NCI-H524 (cell line): ENCODE results near the gene MCC.

ENCODE experiments used
- DNase-seq, 2 experiments: peaks; one replicate each; lab custom pipeline; 2025; lab: John Stamatoyannopoulos, UW

The MCC gene

DNA sequence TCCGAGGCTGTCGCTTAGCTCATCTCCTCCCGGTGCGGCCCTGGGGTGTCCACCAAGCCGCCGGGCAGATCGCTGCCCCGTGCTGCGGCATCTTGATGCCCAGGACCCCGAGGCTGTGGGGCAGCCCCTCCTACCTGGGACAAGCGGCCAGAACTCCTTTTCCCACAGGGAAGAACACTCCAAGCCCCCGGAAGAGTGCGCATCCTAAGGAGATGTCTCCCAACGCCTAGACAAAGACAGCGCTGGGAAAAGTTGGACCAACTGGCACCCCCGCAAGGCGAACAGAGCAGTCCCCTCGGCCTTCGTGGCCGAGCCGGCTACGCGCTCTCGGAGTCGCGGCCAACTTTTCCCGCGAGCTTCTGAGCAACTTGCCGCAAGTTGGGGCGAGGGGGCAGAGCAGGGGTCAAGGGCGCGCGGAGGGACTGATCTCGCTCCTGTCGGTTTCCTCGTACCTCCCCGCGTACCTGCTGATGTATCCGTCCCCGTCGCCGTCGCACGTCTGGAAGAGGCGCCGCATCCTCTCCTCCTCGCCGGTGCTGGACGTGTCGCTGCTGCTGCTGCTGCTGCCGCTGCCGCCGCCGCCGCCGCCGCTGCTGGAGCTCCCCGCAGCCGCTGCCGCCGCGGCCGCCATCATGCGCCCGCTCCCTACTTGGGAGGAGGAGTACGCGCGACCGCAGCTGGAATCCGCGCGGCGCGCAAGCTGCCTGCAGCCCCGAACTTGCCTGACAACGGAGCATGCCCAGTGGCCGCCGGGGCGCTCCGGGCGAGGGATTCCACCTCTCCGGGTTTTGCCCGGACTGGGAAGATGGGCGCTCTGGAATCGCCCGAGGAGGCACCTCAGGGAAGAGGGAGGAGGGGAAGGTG is at the start of gene MCC:
Gene MCC (minus strand): TSS at position 673 of the 864 bp plus-strand sequence.
- DNase-seq = peak; percentile 82 to 88

DNA sequence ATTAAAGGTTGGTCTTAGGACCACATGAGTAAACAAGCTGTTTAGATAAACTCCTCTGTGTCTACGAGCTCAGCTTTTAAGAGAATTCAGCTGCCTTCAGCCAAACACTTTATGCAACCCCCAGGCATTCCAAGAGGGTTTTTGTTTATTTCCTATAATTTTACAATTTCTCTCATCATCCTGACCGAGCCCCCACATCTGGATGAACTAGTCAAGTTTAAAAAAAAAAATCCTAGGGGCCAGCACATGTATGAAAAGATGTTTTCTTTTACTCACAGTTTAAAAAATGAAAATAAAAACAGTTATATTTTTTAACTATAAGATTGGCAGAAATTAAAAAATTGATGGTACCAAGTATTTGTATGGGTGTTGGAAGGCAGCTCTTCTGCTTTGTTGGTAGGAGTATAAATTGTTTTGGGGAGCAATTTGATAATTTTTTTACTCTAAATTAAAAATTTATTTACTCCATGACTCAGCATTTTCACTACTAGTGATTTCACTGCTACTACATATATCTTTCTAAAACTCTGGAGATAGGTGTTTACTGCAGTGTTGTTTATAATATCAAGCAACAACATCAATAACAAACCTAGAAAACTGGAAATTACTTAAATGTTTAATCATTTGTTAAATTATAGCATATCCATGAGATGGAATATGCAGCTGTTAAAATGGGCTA is 43.4 kb upstream of the MCC start:
- no peak for DNase-seq

DNA sequence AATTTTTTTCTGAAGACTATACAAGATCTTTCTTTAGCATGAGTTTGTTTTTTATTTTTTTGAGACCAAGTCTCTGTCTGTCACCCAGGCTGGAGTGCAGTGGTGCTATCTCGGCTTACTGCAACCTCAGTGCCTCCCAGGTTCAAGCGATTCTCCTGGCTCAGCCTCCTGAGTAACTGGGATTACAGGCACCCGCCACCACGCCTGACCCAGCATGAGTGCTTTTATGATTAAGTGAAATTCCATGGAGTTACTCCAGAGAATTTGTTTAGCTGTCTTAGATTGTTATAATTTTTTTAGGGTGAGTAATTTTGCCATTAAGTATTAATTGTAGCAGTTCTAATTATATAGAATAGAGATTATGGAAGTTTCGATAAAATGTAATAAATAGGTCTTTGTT is 39.5 kb upstream of the MCC start:
- no peak for DNase-seq

DNA sequence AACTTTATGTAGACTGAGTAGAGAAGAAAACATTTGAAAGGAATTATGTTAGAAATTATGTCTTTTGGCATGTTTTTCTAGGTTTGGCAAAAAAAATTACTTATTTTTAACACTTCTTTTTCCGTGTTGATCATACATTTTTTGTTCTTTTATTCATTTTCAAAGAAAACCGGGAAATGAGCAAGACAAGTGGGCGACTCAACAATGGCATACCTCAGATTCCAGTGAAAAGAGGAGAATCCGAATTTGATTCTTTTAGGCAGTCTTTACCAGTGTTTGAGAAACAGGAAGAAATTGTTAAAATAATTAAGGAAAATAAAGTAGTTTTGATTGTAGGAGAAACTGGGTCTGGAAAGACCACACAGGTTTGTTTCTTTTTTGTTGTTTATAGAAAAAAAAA is 38.2 kb upstream of the MCC start:
- no peak for DNase-seq

DNA sequence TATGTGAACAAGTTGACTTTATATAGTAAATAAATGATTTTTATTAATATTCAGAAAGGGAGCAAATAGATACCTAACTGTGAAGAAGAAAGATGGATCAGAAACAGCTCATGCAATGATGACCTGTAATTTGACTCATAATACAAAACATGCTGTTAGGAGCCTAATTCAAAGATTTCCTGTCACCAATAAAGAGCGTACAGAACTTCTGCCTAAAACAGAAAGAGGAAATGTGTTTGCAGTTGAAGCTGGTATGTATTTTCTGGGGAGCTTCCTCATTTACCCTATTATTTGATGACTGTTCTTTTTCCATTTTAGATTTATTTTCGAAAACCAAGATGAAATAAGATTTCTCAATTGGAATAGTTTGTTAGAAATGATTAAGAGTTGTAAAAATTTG is 36.7 kb upstream of the MCC start:
- DNase-seq = no peak

- no peak for DNase-seq
Measured at GRCh38 chr5:113523168-113523567, 34.9 kb upstream of the MCC start.

DNA sequence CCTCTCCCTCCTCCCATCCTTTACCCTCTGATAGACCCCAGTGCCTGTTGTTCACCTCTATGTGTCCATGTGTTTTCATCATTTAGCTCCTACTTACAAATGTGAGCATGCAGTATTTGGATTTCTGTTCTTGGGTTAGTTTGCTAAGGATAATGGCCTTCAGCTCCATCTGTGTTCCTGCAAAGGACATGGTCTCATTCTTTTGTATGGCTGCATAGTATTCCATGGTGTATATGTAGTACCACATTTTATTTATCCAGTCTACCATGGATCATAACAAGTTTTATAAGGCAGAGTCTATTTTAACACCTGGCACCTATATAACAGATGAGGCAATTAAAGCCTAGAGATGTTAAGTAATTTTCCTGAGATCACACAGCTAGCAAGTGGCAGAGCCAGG is 32.6 kb upstream of the MCC start:
- no peak for DNase-seq

DNA sequence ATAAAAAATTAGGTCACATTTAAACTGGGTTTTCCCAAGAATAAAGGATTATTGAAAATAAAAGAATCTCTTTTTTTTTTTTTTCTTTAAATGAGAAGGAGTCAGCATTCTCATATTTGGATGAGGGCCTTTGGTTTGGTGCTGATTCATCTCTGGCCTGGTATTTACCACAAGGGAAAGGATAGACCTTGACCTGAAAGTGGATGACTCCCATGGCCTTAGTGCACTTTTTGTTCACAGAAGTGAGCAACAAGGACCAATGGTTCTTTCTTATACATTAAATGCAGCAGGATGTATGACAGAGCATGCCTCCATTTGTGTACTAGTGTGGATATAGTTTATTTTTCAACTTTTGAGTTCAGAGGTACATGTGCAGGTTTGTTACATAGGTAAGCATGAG is 32.2 kb upstream of the MCC start:
- no peak for DNase-seq

DNA sequence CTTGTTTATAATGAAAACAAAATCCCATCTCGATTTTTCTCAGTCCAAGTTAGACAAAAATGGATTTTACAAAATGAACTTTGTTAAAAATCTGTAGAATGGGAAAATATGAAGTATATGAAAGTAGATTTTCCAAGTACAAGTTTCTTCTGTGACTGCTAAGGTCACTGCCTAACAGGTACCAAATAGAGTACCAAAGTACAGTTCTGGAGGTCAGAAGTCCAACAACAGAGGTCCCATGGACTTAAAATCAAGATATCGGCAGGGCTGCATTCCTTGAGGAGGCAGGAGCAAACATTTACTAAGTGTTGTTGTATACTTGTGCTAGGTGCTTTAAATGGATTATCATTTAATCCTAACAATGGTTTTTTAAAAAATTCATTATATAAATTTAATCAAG is 31.2 kb upstream of the MCC start:
- no peak for DNase-seq

DNA sequence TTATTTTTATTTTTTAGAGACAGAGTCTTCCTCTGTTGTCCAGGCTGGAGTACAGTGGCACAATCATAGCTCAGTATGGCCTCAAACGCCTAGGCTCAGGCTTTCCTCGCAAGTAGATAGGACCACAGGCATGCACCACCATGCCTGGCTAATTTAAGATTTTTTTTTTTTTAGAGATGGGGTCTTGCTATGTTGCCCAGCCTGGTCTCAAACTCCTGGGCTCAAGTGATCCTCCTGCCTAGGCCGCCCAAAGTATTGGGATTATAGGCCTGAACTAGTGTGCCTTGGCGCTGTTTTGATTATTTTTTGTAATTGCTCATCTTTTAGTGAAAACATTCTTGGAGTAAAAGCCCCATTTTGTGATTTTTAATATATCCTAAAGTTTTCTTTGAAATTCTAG is 30.6 kb upstream of the MCC start:
- DNase-seq = no peak

DNA sequence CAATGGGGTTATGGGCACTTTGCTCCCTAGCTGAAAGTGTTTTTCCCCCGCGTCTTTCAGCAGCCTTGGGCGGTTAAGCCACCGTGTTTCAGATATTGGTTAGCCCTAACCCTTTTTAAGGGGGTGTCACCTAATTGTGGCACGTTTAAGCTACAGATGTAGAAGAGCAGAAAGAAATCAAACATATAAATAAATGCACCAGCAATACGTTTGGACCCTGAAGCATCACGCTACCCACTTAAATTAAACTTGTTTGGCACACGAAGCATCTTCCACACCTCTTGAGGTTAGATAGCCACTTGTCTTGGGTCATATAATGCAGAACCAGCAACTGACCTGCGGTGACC is 26.0 kb upstream of the MCC start:
- no peak for DNase-seq

DNA sequence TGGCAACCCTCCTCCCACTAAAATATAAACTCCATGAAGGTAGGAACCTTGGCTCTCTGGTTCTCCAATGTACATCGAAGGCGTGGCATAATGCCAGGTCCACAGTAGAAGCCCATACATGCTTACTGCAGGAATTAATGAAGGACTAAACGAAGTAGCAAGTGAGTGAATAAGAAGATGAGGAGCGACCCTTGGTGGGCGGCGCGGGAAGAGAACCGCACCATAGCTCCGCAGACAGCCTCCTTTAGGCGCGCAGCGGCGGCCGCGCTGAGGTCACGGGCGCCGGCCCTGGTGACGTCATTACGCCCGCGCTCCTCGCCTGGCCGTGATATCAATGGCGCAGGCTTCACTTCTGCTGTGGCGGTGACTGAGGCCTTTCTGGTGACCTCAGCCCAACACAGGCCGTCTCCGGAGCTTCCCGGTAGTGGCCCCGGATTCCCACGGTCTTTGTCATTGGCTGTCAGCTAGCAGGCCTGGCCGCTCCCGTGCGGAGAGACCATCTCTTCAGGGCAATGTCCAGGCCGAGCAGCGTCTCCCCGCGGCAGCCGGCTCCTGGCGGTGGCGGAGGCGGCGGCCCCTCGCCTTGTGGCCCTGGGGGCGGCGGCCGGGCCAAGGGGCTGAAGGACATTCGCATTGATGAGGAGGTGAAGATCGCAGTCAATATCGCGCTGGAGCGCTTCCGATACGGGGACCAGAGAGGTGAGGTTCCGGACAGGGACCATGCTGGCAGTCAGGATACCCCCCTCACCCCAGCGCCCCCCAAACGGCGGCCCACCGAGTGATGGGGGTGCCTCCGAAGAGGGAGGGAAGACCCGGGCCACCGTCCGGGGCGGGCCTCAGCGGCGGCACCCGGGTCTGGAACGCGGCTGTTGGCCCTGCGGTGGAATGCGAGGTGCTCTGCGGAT is 25.4 kb upstream of the MCC start, which contains the start of gene YTHDC2:
Gene YTHDC2 (plus strand): TSS at position 311 of the 905 bp plus-strand sequence. CDS start 202 bp downstream, at position 513.
- DNase-seq = peak; percentile 65 to 89

DNA sequence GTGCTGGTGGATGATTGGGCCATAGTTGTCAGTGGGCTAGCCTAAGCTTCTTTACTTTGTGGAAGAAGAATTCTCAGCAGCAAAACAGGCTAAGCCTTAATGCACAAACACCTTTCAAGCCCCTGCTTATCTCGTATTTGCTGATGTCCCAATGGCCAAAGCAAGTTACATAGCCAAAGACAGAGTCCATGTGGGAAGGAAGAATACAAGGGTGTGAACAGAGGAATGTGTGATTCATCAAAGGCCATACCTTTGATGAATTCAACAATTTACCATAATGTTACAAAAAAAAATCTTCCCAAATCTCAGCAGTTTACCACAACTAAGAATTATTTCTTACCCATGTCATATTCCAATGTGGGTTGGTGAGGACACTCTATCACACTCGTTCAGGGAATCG is 24.1 kb upstream of the MCC start:
- no peak for DNase-seq

DNA sequence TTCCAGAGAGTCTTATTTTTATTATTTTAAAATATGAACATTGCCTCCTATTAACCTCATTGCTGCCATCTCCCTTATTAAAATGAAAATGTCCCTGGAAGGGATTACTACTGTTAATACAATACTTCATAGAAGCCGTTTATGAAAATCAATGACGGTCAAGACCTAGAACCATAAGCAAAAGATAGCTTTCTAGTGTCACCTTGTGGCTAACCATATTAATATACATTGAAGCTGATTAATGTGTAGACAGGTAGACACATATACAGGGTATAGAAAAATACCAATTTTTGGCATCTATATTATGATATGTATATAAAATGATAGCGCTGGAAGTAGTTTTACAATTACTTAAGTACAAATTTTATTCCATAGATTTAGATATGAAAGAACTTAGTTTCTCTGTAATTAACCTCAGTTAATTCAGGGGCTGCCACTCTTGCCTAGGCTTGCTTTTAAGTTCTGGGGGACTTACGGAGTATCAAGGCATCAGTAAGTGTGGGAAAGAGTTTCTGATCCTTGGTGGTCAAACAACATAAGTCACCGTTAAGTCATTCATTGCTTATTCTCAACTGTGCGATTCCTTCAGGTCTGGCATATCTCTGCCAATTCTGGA is 22.7 kb upstream of the MCC start:
- DNase-seq = peak; percentile 43 to 84

- no peak for DNase-seq
Measured at GRCh38 chr5:113508756-113509155, 20.5 kb upstream of the MCC start.

- DNase-seq = no peak
Measured at GRCh38 chr5:113507601-113508000, 19.3 kb upstream of the MCC start.

- DNase-seq = no peak
Measured at GRCh38 chr5:113505181-113505580, 16.9 kb upstream of the MCC start.

GRCh38 chr5:113503146-113503545 is 14.9 kb upstream of the MCC start:
- DNase-seq = no peak

- DNase-seq = no peak
Measured at GRCh38 chr5:113502073-113502472, 13.8 kb upstream of the MCC start.

DNA sequence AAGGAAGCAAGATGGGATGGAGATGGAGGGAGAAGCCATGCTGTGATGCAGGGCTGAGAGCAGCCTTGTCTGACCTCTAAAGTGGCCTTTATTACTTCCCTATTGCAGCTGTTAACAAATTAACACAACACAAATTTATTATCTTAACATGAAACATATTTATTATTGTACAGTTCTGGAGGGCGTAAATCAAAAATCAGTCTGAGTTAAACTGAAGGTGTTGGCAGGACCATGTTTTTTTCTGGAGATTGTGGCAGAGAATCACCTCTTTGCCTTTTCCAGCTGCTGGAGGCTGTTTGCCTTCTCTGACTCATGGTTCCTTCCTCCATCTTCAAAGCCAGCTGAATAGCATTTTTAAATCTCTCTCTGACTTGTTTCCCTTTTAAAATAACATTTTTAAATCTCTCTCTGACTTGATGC is 7.2 kb upstream of the MCC start:
- DNase-seq = no peak

- no peak for DNase-seq
Measured at GRCh38 chr5:113493446-113493845, 5.2 kb upstream of the MCC start.

DNA sequence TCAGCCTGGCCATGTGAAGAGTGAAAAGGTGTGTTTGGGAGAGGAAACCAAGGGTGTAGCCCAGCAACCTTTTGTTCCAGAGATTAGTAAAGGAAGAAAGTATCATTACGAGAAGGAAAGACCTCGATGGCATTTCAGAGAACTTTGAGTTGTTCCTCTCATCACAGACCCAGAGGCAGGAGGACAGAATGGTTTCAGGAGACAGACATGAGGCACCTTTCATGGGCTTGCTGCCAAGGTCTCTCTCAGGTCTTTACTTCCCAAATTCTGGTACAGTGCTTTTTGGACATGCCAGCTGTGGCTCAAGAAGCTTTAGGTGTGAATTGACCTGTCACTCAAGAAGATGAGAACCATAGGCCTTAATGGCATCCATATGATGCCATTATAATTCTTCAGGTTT is 2.8 kb upstream of the MCC start:
- DNase-seq = no peak
